ENCODE data around the gene TM9SF1. TPM values are rescaled to one million over a fixed set of nuclear protein-coding genes. Genes with fewer than 3 reads are reported as not detected.

TM9SF1 gene
- total and polyA plus RNA-seq, 2 of the 13 experiments (the other 11 are each of a cell fraction or from before 2014, with no cell fraction given), result 83.2 to 110 TPM

DNA sequence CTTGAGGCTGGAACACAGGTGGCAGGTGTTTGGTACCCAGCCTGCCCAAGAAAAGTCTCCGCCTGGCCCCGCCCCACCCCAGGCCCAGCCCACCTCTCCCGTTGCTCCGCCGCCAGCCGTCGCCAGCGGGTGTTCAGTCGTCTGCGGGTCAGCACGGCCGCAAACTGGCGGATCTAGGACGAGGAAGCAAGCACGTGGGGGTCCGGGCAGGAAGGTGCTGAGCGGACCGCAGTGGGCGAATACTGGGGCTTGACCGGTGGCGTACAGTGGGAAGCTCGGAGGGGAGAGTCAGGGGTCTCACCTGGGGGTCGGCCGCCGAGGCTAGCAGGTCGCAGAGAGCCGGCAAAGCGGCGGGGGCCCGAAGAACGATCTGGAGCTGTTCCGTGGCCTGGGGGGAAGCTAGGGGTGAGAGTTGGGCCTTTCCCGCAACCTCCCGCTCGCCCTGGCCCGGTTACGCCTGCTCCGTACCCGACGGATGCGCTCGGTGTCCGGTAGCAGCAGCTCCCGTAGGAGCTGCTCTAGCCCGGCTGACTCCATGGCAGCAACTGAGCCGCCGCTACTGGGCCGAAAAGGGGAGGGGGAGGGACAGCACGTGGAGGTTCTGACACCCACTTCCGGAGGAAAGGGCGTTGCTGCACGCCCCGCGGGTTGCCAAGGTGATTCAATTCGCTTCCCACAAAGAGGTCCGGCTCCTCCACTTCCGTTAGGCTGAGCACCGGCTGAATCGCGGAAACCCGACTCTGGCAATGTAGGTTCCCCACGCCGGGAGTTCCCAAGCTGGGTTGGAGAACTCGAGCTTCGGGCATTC, 6.8 kb downstream of the TM9SF1 start, which contains the start of gene IPO4 (continued):
- TF ChIP-seq, protein P1, sequence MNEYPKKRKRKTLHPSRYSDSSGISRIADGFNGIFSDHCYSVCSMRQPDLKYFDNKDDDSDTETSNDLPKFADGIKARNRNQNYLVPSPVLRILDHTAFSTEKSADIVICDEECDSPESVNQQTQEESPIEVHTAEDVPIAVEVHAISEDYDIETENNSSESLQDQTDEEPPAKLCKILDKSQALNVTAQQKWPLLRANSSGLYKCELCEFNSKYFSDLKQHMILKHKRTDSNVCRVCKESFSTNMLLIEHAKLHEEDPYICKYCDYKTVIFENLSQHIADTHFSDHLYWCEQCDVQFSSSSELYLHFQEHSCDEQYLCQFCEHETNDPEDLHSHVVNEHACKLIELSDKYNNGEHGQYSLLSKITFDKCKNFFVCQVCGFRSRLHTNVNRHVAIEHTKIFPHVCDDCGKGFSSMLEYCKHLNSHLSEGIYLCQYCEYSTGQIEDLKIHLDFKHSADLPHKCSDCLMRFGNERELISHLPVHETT (CRISPR knock-in tag; conservative IDR thresholded peaks at IDR 0.05), result peak; percentile 96
- TF ChIP-seq ZNF652 (CRISPR knock-in tag; IDR thresholded peaks at IDR 0.05; ENCODE audit: borderline replicate concordance, low read depth) (peak; percentile 76), MAFF (IDR thresholded peaks at IDR 0.05; ENCODE audit: low read depth, low read length) (no peak), ZNF343 (CRISPR knock-in tag; IDR thresholded peaks at IDR 0.05) (peak; percentile 95), CBX5 (CRISPR knock-in tag; IDR thresholded peaks at IDR 0.05; ENCODE audit: borderline replicate concordance) (peak; percentile 100), PAX8 (CRISPR knock-in tag; IDR thresholded peaks at IDR 0.05; ENCODE audit: borderline replicate concordance) (0 out of 2 replicates have a peak, but pooled peaks have one; percentile 73), PHF21A (CRISPR knock-in tag; IDR thresholded peaks at IDR 0.05) (no peak), ZNF549 (CRISPR knock-in tag; IDR thresholded peaks at IDR 0.05) (peak; percentile 29; the same call in 1 of the 2 replicates), ZNF570 (CRISPR knock-in tag; IDR thresholded peaks at IDR 0.05; ENCODE audit: borderline replicate concordance) (no peak), MTA1 (CRISPR knock-in tag; IDR thresholded peaks at IDR 0.05; ENCODE audit: borderline replicate concordance) (peak; percentile 92), ARHGAP35 (CRISPR knock-in tag; IDR thresholded peaks at IDR 0.05; ENCODE audit: borderline replicate concordance) (peak; percentile 90), ZNF367 (CRISPR knock-in tag; IDR thresholded peaks at IDR 0.05; ENCODE audit: borderline replicate concordance) (peak; percentile 84; the same call in 1 of the 2 replicates), KDM4B (CRISPR knock-in tag; IDR thresholded peaks at IDR 0.05) (peak; percentile 99), ZKSCAN8 (CRISPR knock-in tag; IDR thresholded peaks at IDR 0.05; ENCODE audit: borderline replicate concordance) (peak; percentile 98), ZNF232 (CRISPR knock-in tag; IDR thresholded peaks at IDR 0.05; ENCODE audit: borderline replicate concordance) (peak; percentile 93), ZNF776 (CRISPR knock-in tag; IDR thresholded peaks at IDR 0.05) (peak; percentile 99), NFIB (CRISPR knock-in tag; IDR thresholded peaks at IDR 0.05; ENCODE audit: borderline replicate concordance) (peak; percentile 93; the same call in 1 of the 2 replicates), NR1H2 (CRISPR knock-in tag; IDR thresholded peaks at IDR 0.05; ENCODE audit: borderline replicate concordance, low read depth) (peak; percentile 74; the same call in 1 of the 2 replicates)
- TF ChIP-seq, protein P2, sequence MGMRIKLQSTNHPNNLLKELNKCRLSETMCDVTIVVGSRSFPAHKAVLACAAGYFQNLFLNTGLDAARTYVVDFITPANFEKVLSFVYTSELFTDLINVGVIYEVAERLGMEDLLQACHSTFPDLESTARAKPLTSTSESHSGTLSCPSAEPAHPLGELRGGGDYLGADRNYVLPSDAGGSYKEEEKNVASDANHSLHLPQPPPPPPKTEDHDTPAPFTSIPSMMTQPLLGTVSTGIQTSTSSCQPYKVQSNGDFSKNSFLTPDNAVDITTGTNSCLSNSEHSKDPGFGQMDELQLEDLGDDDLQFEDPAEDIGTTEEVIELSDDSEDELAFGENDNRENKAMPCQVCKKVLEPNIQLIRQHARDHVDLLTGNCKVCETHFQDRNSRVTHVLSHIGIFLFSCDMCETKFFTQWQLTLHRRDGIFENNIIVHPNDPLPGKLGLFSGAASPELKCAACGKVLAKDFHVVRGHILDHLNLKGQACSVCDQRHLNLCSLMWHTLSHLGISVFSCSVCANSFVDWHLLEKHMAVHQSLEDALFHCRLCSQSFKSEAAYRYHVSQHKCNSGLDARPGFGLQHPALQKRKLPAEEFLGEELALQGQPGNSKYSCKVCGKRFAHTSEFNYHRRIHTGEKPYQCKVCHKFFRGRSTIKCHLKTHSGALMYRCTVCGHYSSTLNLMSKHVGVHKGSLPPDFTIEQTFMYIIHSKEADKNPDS (CRISPR knock-in tag; IDR thresholded peaks at IDR 0.05), result peak; percentile 95; the same call in 1 of the 2 replicates
- TF ChIP-seq, protein P3, sequence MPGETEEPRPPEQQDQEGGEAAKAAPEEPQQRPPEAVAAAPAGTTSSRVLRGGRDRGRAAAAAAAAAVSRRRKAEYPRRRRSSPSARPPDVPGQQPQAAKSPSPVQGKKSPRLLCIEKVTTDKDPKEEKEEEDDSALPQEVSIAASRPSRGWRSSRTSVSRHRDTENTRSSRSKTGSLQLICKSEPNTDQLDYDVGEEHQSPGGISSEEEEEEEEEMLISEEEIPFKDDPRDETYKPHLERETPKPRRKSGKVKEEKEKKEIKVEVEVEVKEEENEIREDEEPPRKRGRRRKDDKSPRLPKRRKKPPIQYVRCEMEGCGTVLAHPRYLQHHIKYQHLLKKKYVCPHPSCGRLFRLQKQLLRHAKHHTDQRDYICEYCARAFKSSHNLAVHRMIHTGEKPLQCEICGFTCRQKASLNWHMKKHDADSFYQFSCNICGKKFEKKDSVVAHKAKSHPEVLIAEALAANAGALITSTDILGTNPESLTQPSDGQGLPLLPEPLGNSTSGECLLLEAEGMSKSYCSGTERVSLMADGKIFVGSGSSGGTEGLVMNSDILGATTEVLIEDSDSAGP (CRISPR knock-in tag; IDR thresholded peaks at IDR 0.05; ENCODE audit: borderline replicate concordance), result no peak
